Measurements from ENCODE around the gene CNTNAP2. TPM values are rescaled to one million over a fixed set of nuclear protein-coding genes. Genes with fewer than 3 reads are reported as not detected.

The CNTNAP2 gene
- total and polyA plus RNA-seq, 2 donors = 5.1 to 10.3 TPM

DNA sequence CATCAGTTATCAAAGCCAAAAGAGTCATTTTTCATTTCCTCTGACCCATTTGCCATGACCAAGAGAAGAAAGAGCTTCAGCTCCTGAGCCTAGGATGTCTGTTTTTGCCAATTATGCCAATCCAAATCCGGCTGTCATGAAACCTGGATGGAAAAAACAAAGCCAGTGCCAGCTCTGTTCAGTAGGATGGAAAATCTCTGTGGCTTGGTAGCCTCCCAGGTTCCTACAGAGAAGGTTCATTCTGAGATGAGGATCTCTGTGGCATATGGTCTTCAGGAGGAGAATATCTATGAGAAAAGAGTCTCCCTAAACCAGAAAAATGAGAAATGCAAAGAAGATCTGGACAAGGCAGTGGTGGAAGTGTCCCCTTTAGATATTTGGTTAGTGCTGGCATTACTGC lies 475.4 kb downstream of the CNTNAP2 start:
- H3K27me3 ChIP-seq (ENCODE audit: control insufficient read depth in 2 of 2, insufficient read depth in 1 of 2, low read length in 1 of 2) = no peaks in the 10 kb centered on the region
- DNase-seq (ENCODE audit: low read depth in 6 of 9, low spot score in 9 of 9) = no peak
- H3K27ac ChIP-seq (ENCODE audit: low read depth in 1 of 2, low read length in 1 of 2) = no peak overlapping the region
- H3K4me3 ChIP-seq (ENCODE audit: low read length in 2 of 2) = no peak overlapping the region
- H3K36me3 ChIP-seq (ENCODE audit: control insufficient read depth in 2 of 2, insufficient read depth in 2 of 2, low read length in 1 of 2) = no peaks in the 10 kb centered on the region
- no peaks in the 10 kb centered on the region for H3K4me1 ChIP-seq (ENCODE audit: control insufficient read depth in 2 of 2, insufficient read depth in 2 of 2, low read length in 2 of 2)
- 91% methylated on average over 1 of the region's 1 CpG for WGBS
- H3K9me3 ChIP-seq (ENCODE audit: control insufficient read depth in 2 of 2, insufficient read depth in 1 of 2, low read length in 1 of 2) = no peaks in the 10 kb centered on the region

DNA sequence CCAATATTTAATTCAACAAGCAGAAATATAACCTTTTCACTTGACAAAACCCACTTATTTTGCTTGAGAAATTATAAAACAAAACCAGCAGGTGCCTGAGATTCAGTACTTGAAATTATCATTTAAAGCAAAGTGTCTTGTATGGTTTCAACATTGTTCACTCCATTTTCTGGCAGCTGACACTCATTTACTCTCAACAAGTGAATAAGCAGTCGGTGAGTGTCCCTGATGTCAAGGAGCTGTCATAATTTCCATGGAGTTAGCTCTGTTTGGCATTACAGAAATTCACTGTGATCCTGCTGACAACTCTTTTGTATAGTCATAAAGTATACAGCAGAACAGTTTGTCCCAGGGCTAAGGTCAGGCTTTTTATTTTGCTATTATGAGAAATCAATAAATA lies 490.0 kb downstream of the CNTNAP2 start:
- no peak for DNase-seq (ENCODE audit: low read depth in 6 of 9, low spot score in 9 of 9)
- no peaks in the 10 kb centered on the region for H3K4me1 ChIP-seq (ENCODE audit: control insufficient read depth in 2 of 2, insufficient read depth in 2 of 2, low read length in 2 of 2)
- no peaks in the 10 kb centered on the region for H3K27me3 ChIP-seq (ENCODE audit: control insufficient read depth in 2 of 2, insufficient read depth in 1 of 2, low read length in 1 of 2)
- WGBS = 96% methylated on average over 1 of the region's 1 CpG
- no peaks in the 10 kb centered on the region for H3K9me3 ChIP-seq (ENCODE audit: control insufficient read depth in 2 of 2, insufficient read depth in 1 of 2, low read length in 1 of 2)
- no peaks in the 10 kb centered on the region for H3K36me3 ChIP-seq (ENCODE audit: control insufficient read depth in 2 of 2, insufficient read depth in 2 of 2, low read length in 1 of 2)
- H3K27ac ChIP-seq (ENCODE audit: low read depth in 1 of 2, low read length in 1 of 2) = no peak overlapping the region
- H3K4me3 ChIP-seq (ENCODE audit: low read length in 2 of 2) = no peak overlapping the region

- Histone ChIP-seq H3K9me3 (ENCODE audit: control insufficient read depth in 2 of 2, insufficient read depth in 1 of 2, low read length in 1 of 2) (no peaks in the 10 kb centered on the region), H3K36me3 (ENCODE audit: control insufficient read depth in 2 of 2, insufficient read depth in 2 of 2, low read length in 1 of 2) (no peaks in the 10 kb centered on the region), H3K27me3 (ENCODE audit: control insufficient read depth in 2 of 2, insufficient read depth in 1 of 2, low read length in 1 of 2) (no peaks in the 10 kb centered on the region), H3K4me3 (ENCODE audit: low read length in 2 of 2) (no peak overlapping the region), H3K4me1 (ENCODE audit: control insufficient read depth in 2 of 2, insufficient read depth in 2 of 2, low read length in 2 of 2) (no peaks in the 10 kb centered on the region), H3K27ac (ENCODE audit: low read depth in 1 of 2, low read length in 1 of 2) (no peak overlapping the region)
- WGBS = 76% methylated on average over 5 of the region's 5 CpGs
- DNase-seq (ENCODE audit: low read depth in 6 of 9, low spot score in 9 of 9) = no peak
These were observed 503.0 kb downstream of the CNTNAP2 start for GRCh38 chr7:146619641-146620040.

DNA sequence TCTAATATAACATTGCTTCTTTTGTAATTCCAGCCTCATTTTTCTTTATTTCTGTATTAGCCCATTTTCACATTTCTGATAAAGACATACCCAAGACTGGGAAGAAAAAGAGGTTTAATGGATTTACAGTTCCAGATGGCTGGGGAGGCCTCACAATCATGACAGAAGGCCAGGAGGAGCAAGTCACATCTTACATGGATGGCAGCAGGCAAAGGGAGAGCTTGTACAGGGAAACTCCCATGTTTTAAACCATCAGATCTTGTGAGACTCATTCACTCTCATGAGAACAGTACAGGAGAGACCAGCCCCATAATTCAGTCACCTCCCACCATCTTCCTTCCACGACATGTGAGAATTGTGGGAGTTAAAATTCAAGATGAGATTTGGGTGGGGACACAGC lies 510.3 kb downstream of the CNTNAP2 start:
- 87% methylated on average over 1 of the region's 1 CpG for WGBS
- DNase-seq (ENCODE audit: low read depth in 6 of 9, low spot score in 9 of 9) = no peak
- Histone ChIP-seq H3K27ac (ENCODE audit: low read depth in 1 of 2, low read length in 1 of 2) (no peak overlapping the region), H3K27me3 (ENCODE audit: control insufficient read depth in 2 of 2, insufficient read depth in 1 of 2, low read length in 1 of 2) (no peaks in the 10 kb centered on the region), H3K36me3 (ENCODE audit: control insufficient read depth in 2 of 2, insufficient read depth in 2 of 2, low read length in 1 of 2) (no peaks in the 10 kb centered on the region), H3K9me3 (ENCODE audit: control insufficient read depth in 2 of 2, insufficient read depth in 1 of 2, low read length in 1 of 2) (no peaks in the 10 kb centered on the region), H3K4me1 (ENCODE audit: control insufficient read depth in 2 of 2, insufficient read depth in 2 of 2, low read length in 2 of 2) (no peaks in the 10 kb centered on the region), H3K4me3 (ENCODE audit: low read length in 2 of 2) (no peak overlapping the region)

- peak overlapping the region in 1 of 2 donors; percentile 55 for H3K27ac ChIP-seq (ENCODE audit: low read depth in 1 of 2, low read length in 1 of 2)
- no peak overlapping the region for H3K4me3 ChIP-seq (ENCODE audit: low read length in 2 of 2)
- 93% methylated on average over 7 of the region's 7 CpGs for WGBS
- no peaks in the 10 kb centered on the region for H3K27me3 ChIP-seq (ENCODE audit: control insufficient read depth in 2 of 2, insufficient read depth in 1 of 2, low read length in 1 of 2)
- H3K4me1 ChIP-seq (ENCODE audit: control insufficient read depth in 2 of 2, insufficient read depth in 2 of 2, low read length in 2 of 2) = peaks cover 3 to 12% of the 10 kb centered on the region in 2 donors
- no peaks in the 10 kb centered on the region for H3K9me3 ChIP-seq (ENCODE audit: control insufficient read depth in 2 of 2, insufficient read depth in 1 of 2, low read length in 1 of 2)
- no peaks in the 10 kb centered on the region for H3K36me3 ChIP-seq (ENCODE audit: control insufficient read depth in 2 of 2, insufficient read depth in 2 of 2, low read length in 1 of 2)
- peak in 1 of 9 donors; percentile 37 for DNase-seq (ENCODE audit: low read depth in 6 of 9, low spot score in 9 of 9)
These were observed 518.8 kb downstream of the CNTNAP2 start for GRCh38 chr7:146635205-146636032.

- Histone ChIP-seq H3K4me3 (ENCODE audit: low read length in 2 of 2) (no peak overlapping the region), H3K9me3 (ENCODE audit: control insufficient read depth in 2 of 2, insufficient read depth in 1 of 2, low read length in 1 of 2) (no peaks in the 10 kb centered on the region), H3K36me3 (ENCODE audit: control insufficient read depth in 2 of 2, insufficient read depth in 2 of 2, low read length in 1 of 2) (no peaks in the 10 kb centered on the region), H3K27me3 (ENCODE audit: control insufficient read depth in 2 of 2, insufficient read depth in 1 of 2, low read length in 1 of 2) (no peaks in the 10 kb centered on the region), H3K27ac (ENCODE audit: low read depth in 1 of 2, low read length in 1 of 2) (peak overlapping the region in 1 of 2 donors; percentile 55), H3K4me1 (ENCODE audit: control insufficient read depth in 2 of 2, insufficient read depth in 2 of 2, low read length in 2 of 2) (peaks cover 3 to 12% of the 10 kb centered on the region in 2 donors)
- no peak for DNase-seq (ENCODE audit: low read depth in 6 of 9, low spot score in 9 of 9)
- 91% methylated on average over 4 of the region's 4 CpGs for WGBS
These were observed 519.4 kb downstream of the CNTNAP2 start for GRCh38 chr7:146636033-146636356.

DNA sequence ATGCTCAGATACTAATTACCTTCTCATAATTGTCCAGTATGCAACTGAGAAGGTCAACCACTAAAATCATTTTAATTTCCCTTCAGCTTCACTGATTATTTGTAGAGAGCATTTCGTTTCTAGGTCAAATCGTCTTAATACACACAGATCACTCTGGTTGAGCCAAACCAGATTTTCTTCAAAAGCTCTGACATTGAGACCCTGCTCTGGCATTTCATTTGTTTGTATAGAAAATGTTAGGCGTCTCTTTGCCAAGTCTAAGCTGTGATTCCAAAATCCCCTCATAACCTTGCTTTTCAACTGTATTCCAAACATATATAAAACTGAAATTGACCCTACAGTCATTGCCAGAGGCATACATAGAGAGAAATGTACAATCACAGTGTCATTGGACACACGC lies 520.0 kb downstream of the CNTNAP2 start:
- H3K27ac ChIP-seq (ENCODE audit: low read depth in 1 of 2, low read length in 1 of 2) = no peak overlapping the region
- no peaks in the 10 kb centered on the region for H3K9me3 ChIP-seq (ENCODE audit: control insufficient read depth in 2 of 2, insufficient read depth in 1 of 2, low read length in 1 of 2)
- H3K27me3 ChIP-seq (ENCODE audit: control insufficient read depth in 2 of 2, insufficient read depth in 1 of 2, low read length in 1 of 2) = no peaks in the 10 kb centered on the region
- DNase-seq (ENCODE audit: low read depth in 6 of 9, low spot score in 9 of 9) = no peak
- H3K4me3 ChIP-seq (ENCODE audit: low read length in 2 of 2) = no peak overlapping the region
- 94% methylated on average over 4 of the region's 4 CpGs for WGBS
- H3K4me1 ChIP-seq (ENCODE audit: control insufficient read depth in 2 of 2, insufficient read depth in 2 of 2, low read length in 2 of 2) = peaks cover 3 to 12% of the 10 kb centered on the region in 2 donors
- no peaks in the 10 kb centered on the region for H3K36me3 ChIP-seq (ENCODE audit: control insufficient read depth in 2 of 2, insufficient read depth in 2 of 2, low read length in 1 of 2)

DNA sequence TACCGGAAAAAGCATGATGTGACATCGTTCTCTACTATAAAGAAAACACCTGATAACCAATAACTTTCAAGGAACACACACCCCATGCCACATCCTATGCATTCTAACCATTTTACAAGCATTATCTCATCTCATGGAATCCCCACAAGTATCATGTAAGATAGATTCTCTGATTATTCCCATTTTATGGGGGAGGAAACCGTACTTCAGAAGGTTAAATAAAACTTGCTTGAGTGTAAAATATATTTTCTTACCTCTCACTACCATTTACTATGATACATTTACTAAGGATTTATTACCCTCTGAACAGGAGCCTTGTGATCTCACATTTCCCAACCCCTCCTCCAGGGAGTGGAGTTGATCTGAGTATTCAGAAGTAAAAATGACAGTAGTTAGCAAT lies 522.7 kb downstream of the CNTNAP2 start:
- H3K27ac ChIP-seq (ENCODE audit: low read depth in 1 of 2, low read length in 1 of 2) = no peak overlapping the region
- no peaks in the 10 kb centered on the region for H3K9me3 ChIP-seq (ENCODE audit: control insufficient read depth in 2 of 2, insufficient read depth in 1 of 2, low read length in 1 of 2)
- no peaks in the 10 kb centered on the region for H3K36me3 ChIP-seq (ENCODE audit: control insufficient read depth in 2 of 2, insufficient read depth in 2 of 2, low read length in 1 of 2)
- no peak for DNase-seq (ENCODE audit: low read depth in 6 of 9, low spot score in 9 of 9)
- no peaks in the 10 kb centered on the region for H3K27me3 ChIP-seq (ENCODE audit: control insufficient read depth in 2 of 2, insufficient read depth in 1 of 2, low read length in 1 of 2)
- H3K4me1 ChIP-seq (ENCODE audit: control insufficient read depth in 2 of 2, insufficient read depth in 2 of 2, low read length in 2 of 2) = peaks cover 3 to 12% of the 10 kb centered on the region in 2 donors
- WGBS = 95% methylated on average over 3 of the region's 3 CpGs
- no peak overlapping the region for H3K4me3 ChIP-seq (ENCODE audit: low read length in 2 of 2)

DNA sequence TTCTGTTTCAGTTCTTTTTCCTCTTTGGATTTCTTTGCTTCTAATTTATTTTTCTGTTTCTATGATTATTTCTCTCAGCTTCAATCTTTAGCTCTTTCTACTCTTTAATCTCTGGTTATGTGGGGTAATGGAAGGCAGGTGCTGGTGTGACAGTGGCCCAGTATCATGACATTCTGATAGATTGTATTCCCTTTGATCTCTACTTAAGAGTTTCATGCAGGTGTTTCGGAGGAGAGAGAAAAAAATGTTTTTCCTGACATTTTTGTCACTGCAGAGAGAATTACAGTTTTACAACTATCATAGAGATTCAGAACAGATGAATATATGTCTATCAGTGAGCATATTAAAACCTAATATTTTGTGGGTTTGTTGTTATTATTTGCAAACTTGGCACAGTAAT lies 524.9 kb downstream of the CNTNAP2 start:
- DNase-seq (ENCODE audit: low read depth in 6 of 9, low spot score in 9 of 9) = peak in 7 of 9 donors; percentile 26 to 79 (median 38)
- 17% methylated on average over 1 of the region's 1 CpG for WGBS

More for the DNA sequence above, 524.9 kb downstream of the CNTNAP2 start:
- Histone ChIP-seq H3K4me3 (ENCODE audit: low read length in 2 of 2) (no peak overlapping the region), H3K36me3 (ENCODE audit: control insufficient read depth in 2 of 2, insufficient read depth in 2 of 2, low read length in 1 of 2) (no peaks in the 10 kb centered on the region), H3K27me3 (ENCODE audit: control insufficient read depth in 2 of 2, insufficient read depth in 1 of 2, low read length in 1 of 2) (no peaks in the 10 kb centered on the region), H3K27ac (ENCODE audit: low read depth in 1 of 2, low read length in 1 of 2) (peak overlapping the region in 1 of 2 donors; percentile 86), H3K9me3 (ENCODE audit: control insufficient read depth in 2 of 2, insufficient read depth in 1 of 2, low read length in 1 of 2) (no peaks in the 10 kb centered on the region), H3K4me1 (ENCODE audit: control insufficient read depth in 2 of 2, insufficient read depth in 2 of 2, low read length in 2 of 2) (peaks cover 0 to 7% of the 10 kb centered on the region in 2 donors)
